DOHH2 (cell line): Measurements from ENCODE around the gene MED29.

Experiments used
- H3F3A ChIP-seq: fragments of 200-600 bp; sonication (generic), shearing (Covaris generic); 2 replicates; pipeline ENCODE4 v1.6.0; 2016; ENCODE audit warnings: antibody characterized with exemption, mild to moderate bottlenecking; ENCODE audit not compliant: control insufficient read depth, insufficient read depth
- H3K27ac ChIP-seq: fragments of 200-600 bp; sonication (generic); 2 replicates; pipeline ENCODE4 v1.5.1; 2014; ENCODE audit warnings: low read depth, mild to moderate bottlenecking, low read length, moderate library complexity
- H3K27me3 ChIP-seq: fragments of 200-600 bp; sonication (generic); 2 replicates; pipeline ENCODE4 v1.6.1; 2014; ENCODE audit warnings: mild to moderate bottlenecking, low read length, mixed read lengths; ENCODE audit not compliant: control insufficient read depth
- H3K36me3 ChIP-seq: fragments of 200-600 bp; sonication (generic); 2 replicates; pipeline ENCODE4 v1.6.1; 2014; ENCODE audit warnings: mild to moderate bottlenecking, low read length, moderate library complexity, mixed read lengths; ENCODE audit not compliant: control insufficient read depth
- H3K4me1 ChIP-seq: fragments of 200-600 bp; sonication (generic); 2 replicates; pipeline ENCODE4 v1.6.1; 2014; ENCODE audit warnings: mild to moderate bottlenecking, low read length, mixed read lengths; ENCODE audit not compliant: control insufficient read depth
- H3K4me2 ChIP-seq: fragments of 200-600 bp; sonication (generic); 2 replicates; pipeline ENCODE4 v1.6.0; 2014; ENCODE audit warnings: mild to moderate bottlenecking, low read length, moderate library complexity
- H3K4me3 ChIP-seq: fragments of 200-600 bp; sonication (generic); 2 replicates; pipeline ENCODE4 v1.5.1; 2014; ENCODE audit warnings: mild to moderate bottlenecking, low read length, mixed read lengths
- H3K79me2 ChIP-seq: fragments of 200-600 bp; sonication (generic); 2 replicates; pipeline ENCODE4 v1.6.1; 2014; ENCODE audit warnings: mild to moderate bottlenecking, low read length, mixed read lengths; ENCODE audit not compliant: control insufficient read depth
- H3K9me2 ChIP-seq: fragments of 200-600 bp; sonication (generic); replicated peaks from 2 replicates; pipeline ENCODE4 v1.6.1; 2014; ENCODE audit warnings: mild to moderate bottlenecking, low read length, mixed read lengths; ENCODE audit not compliant: control insufficient read depth
- H3K9me3 ChIP-seq: fragments of 200-600 bp; sonication (generic); 2 replicates; pipeline ENCODE4 v1.6.1; 2014; ENCODE audit warnings: antibody characterized with exemption, low read length, mixed read lengths; ENCODE audit not compliant: control insufficient read depth, insufficient read depth
- H4K20me1 ChIP-seq: fragments of 200-600 bp; sonication (generic); 2 replicates; pipeline ENCODE4 v1.6.0; 2014; ENCODE audit warnings: low read depth, mild to moderate bottlenecking, antibody characterized with exemption, low read length, moderate library complexity; ENCODE audit not compliant: control insufficient read depth, insufficient read depth
- CTCF ChIP-seq: fragments of 200-600 bp; sonication (generic); IDR thresholded peaks from one replicate; pipeline ENCODE4 v1.5.1; 2014; ENCODE audit warnings: antibody characterized with exemption, mild to moderate bottlenecking, low read depth, low read length; ENCODE audit not compliant: poor library complexity, severe bottlenecking
- EZH2phosphoT487 ChIP-seq: fragments of 200-600 bp; sonication (generic); IDR thresholded peaks from 2 replicates; pipeline ENCODE4 v1.6.1; 2017; ENCODE audit warnings: borderline replicate concordance, mild to moderate bottlenecking, antibody characterized with exemption, low read length, moderate library complexity, mixed read lengths

The MED29 gene

GRCh38 chr19:39355253-39355652, 35.9 kb upstream of the MED29 start:
- Histone ChIP-seq H3K27ac (no peak overlapping the region), H3K4me1 (no peaks in the 10 kb centered on the region), H3K27me3 (no peaks in the 10 kb centered on the region), H3F3A (no peaks in the 10 kb centered on the region), H3K9me3 (no peaks in the 10 kb centered on the region), H4K20me1 (no peaks in the 10 kb centered on the region), H3K4me2 (no peak overlapping the region), H3K4me3 (no peak overlapping the region), H3K36me3 (peaks cover 64% of the 10 kb centered on the region), H3K79me2 (peaks cover 6% of the 10 kb centered on the region), H3K9me2 (no peaks in the 10 kb centered on the region)
- no peak for TF ChIP-seq CTCF
- no peak for TF ChIP-seq EZH2phosphoT487

DNA sequence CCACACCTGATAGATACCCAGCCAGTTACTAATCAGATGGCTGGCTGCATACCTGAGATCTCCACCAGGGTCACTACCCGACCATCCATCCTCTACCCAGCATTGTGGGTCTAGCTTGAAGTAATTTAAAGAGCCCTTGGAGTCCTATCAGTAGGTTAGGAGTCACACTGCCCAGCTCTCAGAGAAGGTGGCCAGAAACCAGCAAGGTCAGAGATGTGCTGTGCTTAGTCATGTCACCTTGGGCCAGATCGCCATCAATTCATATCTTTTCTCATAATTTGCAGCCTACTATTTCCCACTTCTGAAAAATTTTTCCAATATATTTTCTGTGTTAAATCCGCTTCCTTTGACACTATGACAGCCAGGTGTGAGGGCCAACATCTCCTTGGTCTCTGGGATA, 35.1 kb upstream of the MED29 start:
- H3K4me2 ChIP-seq = no peak overlapping the region
- H4K20me1 ChIP-seq = no peaks in the 10 kb centered on the region
- H3K9me2 ChIP-seq = no peaks in the 10 kb centered on the region

GRCh38 chr19:39356647-39357046, 34.5 kb upstream of the MED29 start:
- no peaks in the 10 kb centered on the region for H3K27me3 ChIP-seq
- H3K79me2 ChIP-seq = peaks cover 3% of the 10 kb centered on the region
- no peaks in the 10 kb centered on the region for H3K4me1 ChIP-seq
- H3K36me3 ChIP-seq = peaks cover 64% of the 10 kb centered on the region
- no peaks in the 10 kb centered on the region for H3K9me3 ChIP-seq
- H4K20me1 ChIP-seq = no peaks in the 10 kb centered on the region
- H3K4me2 ChIP-seq = no peak overlapping the region
- no peaks in the 10 kb centered on the region for H3K9me2 ChIP-seq
- H3K4me3 ChIP-seq = no peak overlapping the region
- H3F3A ChIP-seq = no peaks in the 10 kb centered on the region
- H3K27ac ChIP-seq = no peak overlapping the region
- TF ChIP-seq EZH2phosphoT487 (no peak), CTCF (no peak)

More for the DNA sequence above, 35.1 kb upstream of the MED29 start:
- no peak for TF ChIP-seq CTCF
- Histone ChIP-seq H3K9me3 (no peaks in the 10 kb centered on the region), H3K4me1 (no peaks in the 10 kb centered on the region), H3K36me3 (peaks cover 70% of the 10 kb centered on the region), H3K79me2 (peaks cover 6% of the 10 kb centered on the region), H3K27ac (no peak overlapping the region), H3F3A (no peaks in the 10 kb centered on the region), H3K4me3 (no peak overlapping the region), H3K27me3 (no peaks in the 10 kb centered on the region)

GRCh38 chr19:39359026-39359425, 32.2 kb upstream of the MED29 start:
- H3K9me3 ChIP-seq = no peaks in the 10 kb centered on the region

More at GRCh38 chr19:39359026-39359425, 32.2 kb upstream of the MED29 start:
- H3K4me1 ChIP-seq = peaks cover 13% of the 10 kb centered on the region
- H3K36me3 ChIP-seq = peaks cover 58% of the 10 kb centered on the region
- no peaks in the 10 kb centered on the region for H3K9me2 ChIP-seq
- H3K27ac ChIP-seq = no peak overlapping the region
- no peaks in the 10 kb centered on the region for H3K27me3 ChIP-seq
- H3F3A ChIP-seq = no peaks in the 10 kb centered on the region
- no peaks in the 10 kb centered on the region for H4K20me1 ChIP-seq
- no peak overlapping the region for H3K4me3 ChIP-seq
- no peak overlapping the region for H3K4me2 ChIP-seq
- TF ChIP-seq EZH2phosphoT487 (no peak), CTCF (no peak)
- H3K79me2 ChIP-seq = no peaks in the 10 kb centered on the region
